Panc1 (cell line): ENCODE data around the gene IST1.

Experiments
- CTCF ChIP-seq: fragments of 450-650 bp; IDR thresholded peaks from 2 replicates; pipeline ENCODE4 v1.5.1; 2017; ENCODE audit warnings: mild to moderate bottlenecking
- REST ChIP-seq, 2 experiments: IDR thresholded peaks; 2 replicates each; pipeline ENCODE4 v1.6.1; 2011 to 2012; ENCODE audit warnings: low read depth in 2 of 2, control low read depth in 1 of 2, low read length in 1 of 2, mild to moderate bottlenecking in 1 of 2, moderate library complexity in 1 of 2; ENCODE audit not compliant: insufficient read depth in 1 of 2

- TF ChIP-seq CTCF (no peak), REST (IDR thresholded peaks at IDR 0.05; ENCODE audit: insufficient read depth in 1 of 2, low read depth in 2 of 2, low read length in 1 of 2) (no peak)
Observed at GRCh38 chr16:71863995-71864394, 31.3 kb upstream of the IST1 start.
